HG02943 (cell line): ENCODE data around the gene PDPK1.
"Not testable (repeated sequence)": the region's sequence is repeated elsewhere in the genome, so short reads cannot be mapped to it uniquely, and the experiment has no call there.

ENCODE experiments used
- ATAC-seq: cut with Tn5 transposase; IDR thresholded peaks from one replicate; pipeline ENCODE4 v1.9.1; 2021; ENCODE audit warnings: mild to moderate bottlenecking, low read depth, moderate library complexity; ENCODE audit not compliant: unreplicated experiment

PDPK1 gene

DNA sequence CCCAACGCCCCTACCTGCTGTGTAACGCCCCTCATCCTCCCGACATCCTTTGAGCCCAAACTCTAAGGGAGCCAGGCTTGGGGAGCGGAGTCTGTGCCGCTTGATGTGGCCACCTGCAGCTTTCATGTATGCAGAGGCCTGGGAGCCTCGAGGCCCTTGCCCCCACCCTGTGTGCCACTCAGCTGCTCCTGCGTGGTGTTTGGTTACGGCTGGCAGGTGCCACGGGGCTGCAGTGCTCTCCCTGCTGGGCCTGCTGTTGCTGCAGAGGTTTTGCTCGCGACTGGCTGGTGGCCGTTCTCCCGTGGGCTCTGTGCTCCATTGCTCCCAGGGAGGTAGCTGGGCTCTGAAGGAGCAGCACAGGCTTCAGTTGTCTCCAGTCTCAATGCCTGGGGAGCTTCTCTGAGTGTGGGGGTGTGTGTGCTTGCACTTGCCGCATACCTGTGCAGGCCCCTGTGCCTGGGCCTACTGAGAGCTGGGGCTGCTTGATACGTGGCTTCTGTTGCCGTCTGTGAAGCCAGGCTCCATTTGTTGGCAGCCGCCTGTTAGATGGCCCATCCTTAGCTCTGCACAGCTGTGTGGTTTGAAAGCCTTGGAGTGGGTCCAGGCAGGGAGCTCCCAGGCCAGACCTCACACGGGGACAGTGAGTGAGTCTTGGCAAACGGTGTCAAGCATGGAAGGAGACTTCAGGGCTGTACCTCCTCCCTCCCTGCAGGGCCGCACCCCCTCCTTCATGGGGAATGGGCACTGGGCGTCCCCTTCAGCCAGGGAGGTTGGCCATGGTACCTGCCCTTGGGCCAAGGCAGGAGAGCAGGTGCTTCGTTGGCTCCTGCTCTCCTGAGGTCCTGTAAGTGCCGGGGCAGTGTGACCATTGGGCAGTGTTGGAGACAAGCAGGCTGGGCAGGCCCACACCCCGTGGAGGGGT lies 47.2 kb downstream of the PDPK1 start:
- ATAC-seq, result no peak

DNA sequence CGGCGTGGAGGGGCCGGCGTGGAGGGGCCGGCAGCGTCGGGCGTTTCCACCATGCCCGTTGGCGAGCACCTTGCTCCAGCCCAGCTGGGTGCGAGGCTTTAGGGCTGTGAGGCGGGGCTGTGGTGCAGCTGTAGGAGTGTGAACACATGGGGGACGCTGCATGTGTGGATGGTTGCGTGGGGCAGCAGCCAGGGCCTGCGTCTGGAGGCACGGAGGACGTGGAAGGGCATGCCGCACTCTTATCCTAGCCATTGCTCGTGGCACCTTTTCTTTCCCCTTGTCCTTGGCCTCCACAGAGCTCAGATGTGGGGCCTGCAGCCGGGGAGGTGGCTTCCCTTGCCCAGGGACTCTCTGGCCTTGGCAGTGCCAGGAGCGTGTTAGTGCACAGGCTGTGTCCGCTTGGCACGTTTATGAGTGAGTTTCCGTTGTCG lies 47.8 kb downstream of the PDPK1 start:
- no peak for ATAC-seq

DNA sequence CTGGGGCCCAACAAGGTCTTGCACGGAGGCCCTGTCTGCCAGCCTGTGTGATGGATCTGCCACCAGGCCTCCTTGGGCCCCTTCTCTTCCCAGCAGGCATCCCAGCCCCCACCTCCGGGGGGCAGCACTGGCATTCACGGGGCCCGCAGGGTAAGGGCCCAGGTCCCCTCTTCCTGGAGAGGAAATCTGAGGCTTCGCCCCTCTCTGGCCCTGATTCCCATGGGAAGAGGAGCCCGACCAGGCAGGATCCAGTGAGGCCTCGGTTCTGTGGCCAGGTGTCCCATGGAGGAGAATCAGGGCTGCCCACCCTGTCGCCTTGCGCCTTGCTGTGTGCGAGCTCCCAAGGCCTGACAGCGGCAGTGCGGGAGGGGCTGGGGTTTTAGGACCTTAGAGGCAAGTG lies 48.4 kb downstream of the PDPK1 start:
- ATAC-seq, result no peak

DNA sequence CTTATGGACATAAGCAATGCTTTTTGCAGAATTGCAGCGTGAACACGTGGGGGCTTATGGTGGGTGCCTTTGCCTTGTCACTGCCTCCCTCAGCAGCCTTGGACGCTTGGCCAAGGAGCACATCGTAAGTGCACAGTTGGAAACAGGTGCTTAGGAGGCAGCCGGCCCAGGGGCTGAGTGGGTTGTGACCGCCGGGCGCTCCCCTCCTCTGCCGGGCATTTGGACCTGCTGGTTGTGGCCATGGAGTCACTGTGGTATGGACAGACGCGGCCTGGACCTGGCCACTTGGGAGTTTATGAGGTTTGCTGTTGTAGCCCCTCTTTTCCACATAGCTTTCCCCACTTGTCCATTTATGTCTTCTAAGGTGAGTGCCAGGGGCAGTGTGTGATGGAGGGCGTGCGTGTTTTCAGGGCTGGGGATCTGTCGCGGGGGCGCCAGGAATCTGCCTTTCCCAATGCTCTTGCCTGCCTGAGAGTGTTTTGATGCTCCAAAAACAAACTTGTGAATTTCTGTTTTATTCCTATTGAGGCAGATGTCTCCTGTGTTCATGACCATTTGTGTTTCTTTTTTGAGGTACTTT lies 49.2 kb downstream of the PDPK1 start:
- ATAC-seq, result no peak

DNA sequence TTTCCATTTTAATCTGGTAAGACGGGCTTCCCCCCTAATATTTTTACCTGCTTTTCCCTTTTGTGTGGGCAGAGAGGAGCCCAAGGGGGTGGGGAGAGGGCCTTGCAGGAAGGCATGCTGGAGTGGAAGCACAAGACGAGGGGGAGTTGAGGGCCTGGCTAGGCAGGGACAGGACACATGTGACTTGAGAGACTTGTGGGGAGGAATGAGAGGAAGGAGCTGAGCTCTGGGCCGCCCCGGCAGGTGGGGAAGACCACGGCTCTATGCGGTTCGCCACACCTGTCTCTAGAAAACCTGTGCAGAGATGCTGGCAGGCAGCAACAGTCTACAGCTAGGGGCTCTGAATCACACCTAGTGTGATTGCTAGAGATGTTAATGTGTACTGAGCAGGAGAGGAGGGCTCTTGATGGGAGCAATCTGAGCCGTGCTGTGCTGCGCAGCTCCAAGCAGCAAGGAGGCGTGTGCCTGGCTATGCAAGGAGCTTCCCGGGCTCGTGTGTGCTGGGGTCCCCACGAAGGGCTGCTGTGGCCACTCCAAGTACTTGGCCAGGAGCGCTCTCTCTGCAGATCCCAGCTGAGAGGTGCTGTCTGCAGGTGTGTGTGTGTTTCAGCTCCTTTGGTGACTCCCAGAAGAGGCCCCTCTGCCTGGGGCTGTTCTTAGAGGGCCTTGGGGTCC lies 50.2 kb downstream of the PDPK1 start:
- no peak for ATAC-seq

DNA sequence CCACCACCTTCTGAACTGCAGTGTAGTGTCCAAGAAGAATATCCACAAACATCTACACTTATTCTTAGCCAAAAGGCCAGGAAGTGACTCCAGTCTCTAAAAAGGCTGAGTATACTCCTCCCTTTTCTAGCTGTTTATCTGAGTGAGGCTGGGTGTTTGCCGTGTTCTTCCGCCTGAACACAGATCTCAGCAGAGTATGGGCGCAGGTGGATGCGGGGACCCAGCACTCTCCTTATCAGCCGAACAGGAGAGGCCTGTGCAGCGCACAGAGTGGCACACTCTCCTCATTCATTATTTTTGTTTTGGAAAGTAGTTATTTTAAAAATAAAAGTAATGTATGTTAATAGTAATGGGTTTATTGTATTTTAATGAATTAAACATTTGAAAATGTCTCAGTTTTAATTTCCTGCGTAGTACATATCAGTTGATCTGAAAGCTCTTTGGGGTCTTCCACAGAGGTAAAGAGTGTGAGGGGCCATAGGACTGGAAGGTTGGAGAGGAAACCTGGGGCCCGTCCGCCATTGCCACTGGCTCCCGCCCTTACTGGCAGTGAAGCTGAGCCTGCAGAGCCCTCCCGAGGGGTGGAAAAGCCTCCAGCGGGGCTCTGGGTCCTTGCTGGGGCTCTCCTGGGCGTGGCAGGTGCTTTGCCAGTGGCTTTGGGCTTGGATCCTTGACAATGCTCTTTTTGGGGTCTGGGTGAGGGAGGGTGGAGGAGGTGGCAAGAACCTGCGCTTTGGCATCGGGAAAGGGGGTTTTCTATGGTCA lies 53.8 kb downstream of the PDPK1 start:
- ATAC-seq, result no peak

DNA sequence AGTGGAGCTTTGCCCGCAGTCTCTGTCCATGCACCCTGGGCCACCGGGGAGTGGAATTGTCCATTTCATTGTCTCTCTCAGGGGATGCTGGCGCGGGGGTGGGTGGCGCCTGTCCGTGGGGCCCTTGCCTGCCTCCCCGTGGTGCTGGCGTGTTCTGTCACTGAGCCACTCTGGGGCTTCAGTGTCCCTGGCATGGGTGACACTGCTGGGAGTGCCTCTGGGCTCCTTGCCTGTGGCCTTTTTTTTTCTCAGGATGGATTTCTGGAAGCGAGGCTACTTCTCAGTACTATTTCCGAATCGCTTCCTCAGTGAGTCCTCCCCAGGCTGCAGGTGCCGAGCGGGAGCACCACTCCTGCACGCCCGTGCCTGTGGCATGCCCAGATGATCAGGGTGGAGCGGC lies 55.0 kb downstream of the PDPK1 start:
- no peak for ATAC-seq

DNA sequence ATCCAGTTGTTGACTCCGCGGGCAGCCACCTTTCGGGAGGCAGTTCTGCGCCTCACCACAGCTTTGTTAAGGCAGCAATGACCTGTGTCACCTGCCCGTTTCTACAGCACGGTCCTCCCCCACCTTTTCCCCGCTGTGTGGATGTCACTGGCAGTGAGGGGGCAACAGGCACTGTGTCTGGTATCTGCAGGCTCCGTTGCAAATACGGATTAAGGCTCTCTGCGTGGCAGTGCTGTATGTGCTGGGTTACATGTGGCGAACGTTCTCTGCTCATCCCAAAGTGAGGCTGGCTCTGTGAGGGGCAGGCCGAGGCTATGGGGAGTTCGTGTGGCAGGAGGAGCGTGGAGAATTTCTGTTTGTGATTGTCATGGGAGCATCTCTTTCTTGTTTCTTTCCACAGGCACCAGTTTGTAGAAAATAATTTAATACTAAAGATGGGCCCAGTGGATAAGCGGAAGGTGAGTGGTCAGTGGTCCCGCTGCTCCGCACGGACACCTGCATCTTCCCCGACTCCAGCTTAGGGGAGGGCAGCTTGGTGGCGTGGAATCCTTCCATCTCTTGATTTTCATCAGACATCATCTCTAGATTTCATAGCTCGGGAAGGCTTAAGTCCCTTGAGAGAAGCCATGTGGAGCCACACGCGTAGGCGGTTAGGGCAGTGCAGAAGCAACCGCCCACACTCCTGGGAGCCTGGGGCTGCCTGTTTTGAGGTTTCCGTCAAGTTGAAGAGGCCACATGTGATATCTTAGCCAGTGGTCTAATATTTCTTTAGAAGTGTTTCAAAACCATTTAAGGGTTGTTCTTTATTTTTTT lies 57.8 kb downstream of the PDPK1 start:
- ATAC-seq, result no peak

DNA sequence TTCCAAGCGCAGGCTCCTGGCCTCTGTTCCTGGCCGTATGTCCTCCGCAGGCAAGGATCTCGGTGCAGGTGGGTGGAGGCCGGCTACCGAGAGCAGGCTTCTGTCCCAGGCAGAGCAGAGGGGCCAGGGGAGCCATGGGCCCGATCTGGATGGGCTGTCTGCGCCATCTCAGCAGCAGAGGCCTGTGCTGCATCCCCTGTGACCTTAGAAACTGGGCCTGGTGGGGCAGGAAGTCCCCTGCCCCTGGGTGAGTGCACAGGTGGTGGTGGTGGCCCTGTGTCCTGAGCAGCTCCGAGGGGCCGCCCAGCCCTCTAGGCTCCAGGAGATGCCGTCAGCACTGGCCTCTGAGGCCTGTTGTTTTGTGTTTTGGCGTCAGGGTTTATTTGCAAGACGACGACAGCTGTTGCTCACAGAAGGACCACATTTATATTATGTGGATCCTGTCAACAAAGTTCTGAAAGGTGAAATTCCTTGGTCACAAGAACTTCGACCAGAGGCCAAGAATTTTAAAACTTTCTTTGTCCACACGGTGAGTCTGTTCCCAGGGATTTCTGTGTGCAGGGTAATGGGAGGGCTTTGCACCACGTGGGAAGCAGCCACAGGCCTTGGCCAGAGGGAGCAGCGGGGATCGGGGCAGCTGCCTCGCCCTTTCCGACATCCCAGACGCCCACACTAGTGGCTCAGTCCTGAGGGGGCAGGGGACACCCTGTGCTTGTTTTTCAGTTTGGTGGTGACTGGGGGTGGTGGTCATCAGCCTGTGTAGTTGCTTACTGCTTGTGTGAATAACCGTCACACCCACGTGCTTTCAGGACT lies 59.1 kb downstream of the PDPK1 start:
- ATAC-seq, result no peak

DNA sequence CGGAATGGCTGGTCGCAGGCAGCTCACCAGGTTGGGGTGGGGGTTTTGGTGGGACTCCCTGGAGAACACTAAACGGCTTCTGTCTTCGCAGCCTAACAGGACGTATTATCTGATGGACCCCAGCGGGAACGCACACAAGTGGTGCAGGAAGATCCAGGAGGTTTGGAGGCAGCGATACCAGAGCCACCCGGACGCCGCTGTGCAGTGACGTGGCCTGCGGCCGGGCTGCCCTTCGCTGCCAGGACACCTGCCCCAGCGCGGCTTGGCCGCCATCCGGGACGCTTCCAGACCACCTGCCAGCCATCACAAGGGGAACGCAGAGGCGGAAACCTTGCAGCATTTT lies 59.7 kb downstream of the PDPK1 start:
- no peak for ATAC-seq

DNA sequence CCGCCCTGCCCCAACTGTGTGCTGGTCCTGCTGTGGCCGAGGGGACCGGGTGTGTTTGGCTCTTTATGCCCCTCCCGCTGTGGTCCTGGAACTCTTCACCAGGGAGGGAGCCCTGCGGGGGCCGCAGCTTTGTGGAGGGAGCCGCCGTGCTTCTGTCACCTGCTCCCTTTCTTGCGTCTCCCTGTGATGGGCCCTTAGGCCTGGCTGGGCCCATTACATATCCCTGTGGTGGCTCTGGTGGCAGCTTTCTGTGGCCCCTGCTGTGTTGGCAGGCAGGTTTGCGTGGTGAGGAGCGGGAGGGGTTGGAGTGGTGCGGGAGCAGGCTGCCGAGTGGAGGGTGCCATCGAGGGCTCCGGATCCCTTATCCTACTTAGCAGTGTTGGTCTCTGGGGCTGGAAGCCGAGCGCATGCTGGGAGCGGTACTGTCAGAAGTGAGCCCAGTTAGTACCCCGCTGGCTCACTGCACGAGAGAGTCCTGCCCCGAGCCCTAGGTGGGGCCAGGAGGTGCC lies 60.4 kb downstream of the PDPK1 start:
- ATAC-seq, result no peak

DNA sequence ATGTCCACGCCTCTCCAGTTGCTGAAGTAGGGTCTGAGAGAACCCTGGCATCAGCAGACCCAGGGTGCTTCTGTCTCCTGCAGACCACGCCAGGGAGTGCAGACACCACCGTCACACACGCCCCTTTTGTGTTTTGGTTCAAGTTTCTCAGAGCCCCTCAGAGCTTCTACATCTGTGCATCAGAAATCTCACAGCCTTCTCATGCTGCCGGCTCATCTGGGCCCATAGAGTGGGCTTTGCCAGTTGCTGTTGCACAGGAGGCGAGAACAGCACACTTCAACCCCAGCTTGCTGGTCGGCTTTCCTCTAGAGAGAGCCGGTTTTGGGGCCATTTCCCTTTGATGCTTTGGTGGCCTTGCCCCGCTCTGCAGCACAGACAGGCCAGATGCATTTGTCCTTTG lies 60.9 kb downstream of the PDPK1 start:
- ATAC-seq, result no peak

DNA sequence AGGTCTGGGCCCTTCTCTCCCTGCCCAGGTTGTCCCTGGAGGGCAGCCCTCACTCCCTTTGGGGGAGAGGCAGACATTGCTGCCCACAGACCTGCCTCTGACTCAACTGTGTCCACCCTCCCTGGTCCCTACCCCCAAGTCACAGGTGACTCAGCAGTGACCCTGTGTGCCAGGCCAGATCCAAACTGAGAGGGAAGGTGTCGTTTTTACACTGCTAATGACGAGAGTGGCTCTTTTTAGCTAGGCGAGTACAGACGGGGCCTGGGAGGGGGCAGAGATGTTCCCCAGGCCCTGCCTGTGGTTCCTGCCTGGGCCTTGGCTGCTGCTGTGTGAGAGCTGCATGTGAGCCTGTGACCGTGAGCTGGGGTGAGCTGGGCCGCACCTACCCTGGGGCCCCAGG lies 61.3 kb downstream of the PDPK1 start:
- ATAC-seq, result not testable (repeated sequence)

DNA sequence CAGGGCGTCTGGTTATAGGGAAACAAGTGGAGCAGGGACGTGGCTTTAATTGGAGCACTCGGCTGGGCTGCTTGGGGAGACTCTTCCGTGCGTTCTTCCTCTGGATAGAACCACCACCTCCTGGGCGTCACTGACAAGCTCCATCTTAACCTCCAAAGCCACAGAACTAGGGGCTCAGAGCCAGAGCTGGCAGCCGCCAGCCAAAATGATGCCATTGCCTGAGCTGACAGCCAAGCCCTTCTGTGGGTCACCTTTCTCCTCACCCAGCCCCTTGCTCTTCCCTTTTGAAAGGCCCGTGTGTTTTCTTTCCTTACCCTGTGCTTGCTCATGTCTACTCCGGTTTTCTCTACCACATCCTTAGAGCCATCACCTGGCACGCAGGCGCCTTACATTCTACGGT lies 62.0 kb downstream of the PDPK1 start:
- not testable (repeated sequence) for ATAC-seq

DNA sequence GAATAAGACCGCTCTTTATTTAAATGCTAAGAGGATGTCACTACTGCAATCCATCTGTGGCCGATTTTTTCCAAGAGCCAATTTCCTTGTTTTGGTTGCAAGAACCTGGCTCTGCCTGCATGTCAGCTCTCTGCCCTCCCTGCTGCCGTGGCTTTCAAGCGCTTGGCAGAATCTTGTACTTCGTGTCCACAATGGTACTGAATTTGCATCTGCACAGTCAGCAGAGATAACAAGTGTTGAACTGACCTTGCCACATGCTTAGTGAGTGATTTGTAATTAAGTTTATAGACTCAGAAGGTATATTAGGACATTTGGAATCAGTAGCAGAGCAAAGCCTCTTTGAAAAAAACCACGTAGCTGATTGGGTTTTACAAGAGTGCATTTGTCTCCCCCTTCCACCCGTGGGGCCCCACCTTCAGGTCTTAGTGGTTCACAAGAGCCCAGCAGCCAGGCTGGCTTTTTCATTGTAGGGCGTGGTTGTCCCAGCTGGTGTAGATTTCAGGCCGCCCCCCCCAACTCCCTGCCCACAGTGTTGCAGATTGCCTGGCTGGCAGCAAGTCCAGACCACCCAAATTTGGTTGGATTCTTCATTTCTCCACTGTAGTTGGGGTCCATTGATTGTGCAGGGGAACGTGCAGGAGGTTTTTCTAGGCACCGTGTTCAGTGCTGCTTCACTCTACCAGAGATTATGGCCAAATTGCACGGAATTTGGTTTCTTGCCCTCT lies 63.6 kb downstream of the PDPK1 start:
- ATAC-seq, result not testable (repeated sequence)

DNA sequence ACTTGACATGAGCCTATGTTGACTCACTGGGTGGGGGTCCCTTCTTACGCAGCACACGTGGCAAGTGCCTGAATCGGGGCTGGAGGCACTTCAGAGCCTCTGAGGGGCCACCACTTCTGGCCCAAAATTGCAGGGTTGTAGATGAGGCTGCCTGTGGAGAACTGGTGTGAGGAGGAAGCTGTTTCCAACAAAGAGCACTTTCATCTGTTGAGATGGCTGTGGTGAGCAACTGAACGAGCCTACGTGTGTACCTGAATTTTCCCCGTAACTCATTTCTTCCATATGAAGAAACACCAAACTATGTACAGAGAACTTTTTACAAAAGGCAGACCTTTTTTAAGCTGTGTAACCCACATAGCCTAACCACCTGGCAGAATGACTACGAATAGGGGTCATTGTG lies 64.4 kb downstream of the PDPK1 start:
- not testable (repeated sequence) for ATAC-seq

DNA sequence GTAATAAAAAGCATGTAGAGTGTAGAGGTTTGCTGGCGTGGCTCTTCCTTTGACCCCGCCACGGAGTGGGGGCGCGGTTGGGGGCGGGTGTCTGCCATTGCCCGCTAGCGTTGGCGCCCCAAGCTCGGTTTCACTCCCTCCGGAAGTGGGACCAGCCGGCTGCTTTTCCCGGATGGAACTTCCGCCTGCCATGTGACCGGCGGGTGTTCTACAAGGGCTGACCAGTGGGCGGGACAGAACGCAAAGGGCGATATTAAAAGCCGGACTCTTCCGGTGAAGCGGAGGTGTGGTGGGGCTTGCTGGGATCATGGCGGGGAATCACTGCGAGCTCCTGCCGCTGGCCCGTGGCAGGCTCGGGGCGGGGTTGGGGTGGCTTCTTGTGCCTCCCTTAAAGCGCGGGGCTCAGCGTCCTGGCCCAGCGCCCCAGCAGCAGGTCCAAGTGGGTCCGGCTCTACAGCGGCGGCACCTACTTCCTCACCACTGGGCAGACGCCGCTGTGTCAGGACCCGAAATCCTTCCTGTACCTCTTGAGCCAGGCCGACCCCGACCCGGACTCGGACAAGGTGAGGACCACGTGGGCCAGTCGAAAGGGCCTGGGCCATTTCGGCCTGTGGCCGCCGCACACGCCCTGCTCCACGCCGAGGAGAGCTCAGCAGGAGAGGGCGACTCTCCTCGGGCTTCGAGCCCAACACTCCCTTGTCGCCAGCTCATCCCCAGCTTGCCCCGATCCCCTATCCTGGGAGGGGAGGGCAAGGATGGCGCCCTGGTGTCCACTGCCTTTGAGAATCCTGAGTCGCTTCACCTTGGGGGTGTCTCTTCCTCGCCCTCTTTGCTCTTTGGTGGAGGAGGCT lies 65.6 kb downstream of the PDPK1 start:
- ATAC-seq, result peak; percentile 60

DNA sequence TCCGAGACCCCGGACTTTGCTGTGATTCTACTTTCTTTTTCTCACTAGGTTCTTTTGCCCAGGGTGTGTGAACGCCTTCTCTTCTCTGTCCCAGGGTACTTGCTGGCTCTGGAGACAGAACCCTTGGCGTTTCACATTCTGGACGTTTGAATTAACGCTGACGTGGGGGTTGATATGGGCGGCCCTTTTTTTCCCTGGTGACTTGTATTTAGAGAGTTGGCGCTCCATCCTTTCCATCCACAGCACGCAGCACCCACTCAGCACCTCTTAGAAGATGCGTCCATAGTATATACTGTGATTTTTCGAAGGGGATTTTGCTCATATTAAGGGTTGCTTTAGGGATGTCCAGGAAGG lies 66.2 kb downstream of the PDPK1 start:
- not testable (repeated sequence) for ATAC-seq
